Tibial nerve (tissue), 4 donors: ENCODE data around the gene LYRM9. TPM values are rescaled to one million over a fixed set of nuclear protein-coding genes. Genes with fewer than 3 reads are reported as not detected.
"Not testable (repeated sequence)": the region's sequence is repeated elsewhere in the genome, so short reads cannot be mapped to it uniquely, and the experiment has no call there.

ENCODE experiments used
- DNase-seq, 2 donors: peaks; one replicate each; pipeline ENCODE4 v3.0.0-alpha.2; 2019; ENCODE audit warnings: low spot score in 2 of 2
- H3K27ac ChIP-seq, 4 donors: fragments of 200-600 bp; sonication (generic) in 3 of 4; one replicate each; pipeline ENCODE4 v1.5.1; 2017 to 2019; ENCODE audit warnings: mild to moderate bottlenecking in 1 of 4
- H3K27me3 ChIP-seq, 2 donors: fragments of 200-600 bp; sonication (generic) in 1 of 2; one replicate each; pipeline versions ENCODE4 v1.5.1 to v1.6.0; 2017 to 2019
- H3K36me3 ChIP-seq, 3 donors: fragments of 200-600 bp; sonication (generic); one replicate each; pipeline ENCODE4 v1.5.1; 2018 to 2019
- H3K4me1 ChIP-seq, 4 donors: fragments of 200-600 bp; sonication (generic) in 3 of 4; one replicate each; pipeline ENCODE4 v1.5.1; 2017 to 2019
- H3K4me3 ChIP-seq, 4 donors: fragments of 200-600 bp; sonication (generic) in 3 of 4; one replicate each; pipeline ENCODE4 v1.5.1; 2017 to 2019; ENCODE audit warnings: mild to moderate bottlenecking in 1 of 4, moderate library complexity in 1 of 4
- H3K9me3 ChIP-seq, 4 donors: fragments of 200-600 bp; sonication (generic) in 3 of 4; one replicate each; pipeline ENCODE4 v1.5.1; 2017 to 2019
- EP300 ChIP-seq, 2 donors: sonication (generic); formaldehyde crosslinking; IDR thresholded peaks; one replicate each; pipeline ENCODE4 v1.6.1; 2017; ENCODE audit warnings: antibody characterized with exemption in 2 of 2, mild to moderate bottlenecking in 1 of 2
- POLR2A ChIP-seq, 2 donors: fragments of 450-650 bp; IDR thresholded peaks; one replicate each; pipeline ENCODE4 v1.6.1; 2017; ENCODE audit warnings: antibody characterized with exemption in 2 of 2, mild to moderate bottlenecking in 2 of 2, moderate library complexity in 2 of 2
- WGBS, 2 donors: methylation state at CpG; one replicate each; pipeline ENCODE4 v1.1.5; 2018; 5-methylcytosine and 5-hydroxymethylcytosine counted together
- total RNA-seq, 4 donors: library from RNA; depleted of rRNA; stranded (reverse); fragments of >200 nt; gene quantifications; one replicate each; pipeline ENCODE4 v1.1.0, GENCODE V29; 2016
- TF ChIP-seq, protein P1 (sequence below), 5 experiments: fragments of 200-600 bp in 3 of 5; fragments of 450-650 bp in 2 of 5; sonication (generic) in 3 of 5; IDR thresholded peaks; one replicate each; pipeline ENCODE4 v1.5.1; 2016 to 2019; ENCODE audit warnings: antibody characterized with exemption in 5 of 5, mild to moderate bottlenecking in 3 of 5, moderate library complexity in 2 of 5

The LYRM9 gene
- total RNA-seq, 4 donors from 2014 or later = 34.1 to 49.6 (median 37.7) TPM

DNA sequence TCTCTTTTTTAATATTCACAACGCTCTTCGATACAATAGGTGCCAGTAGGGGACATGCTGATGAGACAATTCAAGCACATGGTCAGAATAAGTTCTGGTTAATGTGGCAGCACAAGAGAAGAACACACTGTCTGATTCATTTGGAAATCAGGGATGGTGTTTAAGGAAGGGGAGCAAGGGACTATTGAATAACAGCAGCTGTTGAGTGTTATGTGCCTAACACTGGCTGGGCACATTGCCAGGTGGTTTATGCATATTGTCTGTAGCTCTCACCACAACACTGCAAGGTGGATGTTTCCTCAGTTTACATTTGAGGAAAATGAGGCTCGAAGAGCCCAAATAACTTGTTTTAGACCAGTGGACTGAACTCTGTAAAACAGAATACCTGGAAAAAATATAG, 44.2 kb downstream of the LYRM9 start:
- 81 to 89% methylated on average over 3 of the region's 3 CpGs for WGBS, 2 donors
- H3K4me1 ChIP-seq = no peaks in the 10 kb centered on the region
- DNase-seq = no peak

DNA sequence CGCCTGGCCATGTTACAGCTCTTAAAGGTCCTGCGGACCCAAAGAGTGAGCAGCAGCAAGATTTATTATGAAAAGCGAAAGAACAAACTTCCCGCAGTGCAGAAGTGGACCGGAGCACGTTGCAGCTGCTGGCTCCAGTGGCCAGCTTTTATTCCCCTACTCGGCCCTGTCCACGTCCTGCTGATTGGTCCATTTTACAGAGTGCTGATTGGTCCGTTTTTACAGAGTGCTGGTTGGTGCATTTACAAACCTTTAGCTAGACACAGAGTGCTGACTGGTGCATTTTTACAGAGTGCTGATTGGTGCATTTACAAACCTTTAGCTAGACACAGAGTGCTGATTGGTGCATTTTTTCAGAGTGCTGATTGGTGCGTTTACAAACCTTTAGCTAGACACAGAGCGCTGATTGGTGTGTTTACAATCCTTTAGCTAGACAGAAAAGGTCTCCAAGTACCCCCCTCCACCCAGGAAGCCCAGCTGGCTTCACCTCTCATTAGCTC, 46.3 kb downstream of the LYRM9 start:
- WGBS, 2 donors = 90 to 95% methylated on average over 11 of the region's 11 CpGs
- H3K4me1 ChIP-seq, H3K4me3 ChIP-seq, H3K27me3 ChIP-seq, DNase-seq, H3K9me3 ChIP-seq, H3K36me3 ChIP-seq, H3K27ac ChIP-seq: not testable (repeated sequence)

More for the DNA sequence above, 44.2 kb downstream of the LYRM9 start:
- Histone ChIP-seq H3K36me3 (peaks cover 0 to 6% (median 0%) of the 10 kb centered on the region in 3 donors), H3K27ac (no peak overlapping the region), H3K9me3 (no peaks in the 10 kb centered on the region), H3K4me3 (no peak overlapping the region), H3K27me3 (no peaks in the 10 kb centered on the region)
- no peak for TF ChIP-seq POLR2A (IDR thresholded peaks at IDR 0.05)
- TF ChIP-seq, protein P1, sequence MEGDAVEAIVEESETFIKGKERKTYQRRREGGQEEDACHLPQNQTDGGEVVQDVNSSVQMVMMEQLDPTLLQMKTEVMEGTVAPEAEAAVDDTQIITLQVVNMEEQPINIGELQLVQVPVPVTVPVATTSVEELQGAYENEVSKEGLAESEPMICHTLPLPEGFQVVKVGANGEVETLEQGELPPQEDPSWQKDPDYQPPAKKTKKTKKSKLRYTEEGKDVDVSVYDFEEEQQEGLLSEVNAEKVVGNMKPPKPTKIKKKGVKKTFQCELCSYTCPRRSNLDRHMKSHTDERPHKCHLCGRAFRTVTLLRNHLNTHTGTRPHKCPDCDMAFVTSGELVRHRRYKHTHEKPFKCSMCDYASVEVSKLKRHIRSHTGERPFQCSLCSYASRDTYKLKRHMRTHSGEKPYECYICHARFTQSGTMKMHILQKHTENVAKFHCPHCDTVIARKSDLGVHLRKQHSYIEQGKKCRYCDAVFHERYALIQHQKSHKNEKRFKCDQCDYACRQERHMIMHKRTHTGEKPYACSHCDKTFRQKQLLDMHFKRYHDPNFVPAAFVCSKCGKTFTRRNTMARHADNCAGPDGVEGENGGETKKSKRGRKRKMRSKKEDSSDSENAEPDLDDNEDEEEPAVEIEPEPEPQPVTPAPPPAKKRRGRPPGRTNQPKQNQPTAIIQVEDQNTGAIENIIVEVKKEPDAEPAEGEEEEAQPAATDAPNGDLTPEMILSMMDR (IDR thresholded peaks at IDR 0.05) = no peak

DNA sequence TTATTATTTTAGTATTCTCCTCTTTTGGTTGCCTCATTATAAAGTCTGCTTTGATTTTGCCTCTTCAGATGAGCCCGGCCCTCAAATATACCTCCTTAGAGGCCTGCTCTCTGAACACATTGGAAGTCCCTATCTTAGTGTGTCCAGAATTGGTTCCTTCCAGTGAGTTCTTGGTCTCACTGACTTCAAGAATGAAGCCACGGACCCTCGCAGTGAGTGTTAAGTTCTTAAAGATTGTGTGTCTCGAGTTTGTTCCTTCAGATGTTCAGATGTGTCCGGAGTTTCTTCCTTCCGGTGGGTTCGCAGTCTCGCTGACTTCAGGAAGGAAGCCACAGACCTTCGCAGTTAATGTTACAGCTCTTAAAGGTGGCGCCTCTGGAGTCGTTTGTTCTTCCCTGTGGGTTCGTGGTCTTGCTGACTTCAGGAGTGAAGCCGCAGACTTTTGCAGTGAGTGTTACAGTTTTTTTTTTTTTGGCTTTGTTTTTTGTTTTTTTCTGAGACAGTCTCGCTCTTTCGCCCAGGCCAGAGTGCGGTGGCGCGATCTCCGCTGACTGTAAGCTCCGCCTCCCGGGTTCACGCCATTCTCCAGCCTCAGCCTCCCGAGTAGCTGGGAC, 47.0 kb downstream of the LYRM9 start:
- 80 to 87% methylated on average over 23 of the region's 23 CpGs for WGBS, 2 donors

DNA sequence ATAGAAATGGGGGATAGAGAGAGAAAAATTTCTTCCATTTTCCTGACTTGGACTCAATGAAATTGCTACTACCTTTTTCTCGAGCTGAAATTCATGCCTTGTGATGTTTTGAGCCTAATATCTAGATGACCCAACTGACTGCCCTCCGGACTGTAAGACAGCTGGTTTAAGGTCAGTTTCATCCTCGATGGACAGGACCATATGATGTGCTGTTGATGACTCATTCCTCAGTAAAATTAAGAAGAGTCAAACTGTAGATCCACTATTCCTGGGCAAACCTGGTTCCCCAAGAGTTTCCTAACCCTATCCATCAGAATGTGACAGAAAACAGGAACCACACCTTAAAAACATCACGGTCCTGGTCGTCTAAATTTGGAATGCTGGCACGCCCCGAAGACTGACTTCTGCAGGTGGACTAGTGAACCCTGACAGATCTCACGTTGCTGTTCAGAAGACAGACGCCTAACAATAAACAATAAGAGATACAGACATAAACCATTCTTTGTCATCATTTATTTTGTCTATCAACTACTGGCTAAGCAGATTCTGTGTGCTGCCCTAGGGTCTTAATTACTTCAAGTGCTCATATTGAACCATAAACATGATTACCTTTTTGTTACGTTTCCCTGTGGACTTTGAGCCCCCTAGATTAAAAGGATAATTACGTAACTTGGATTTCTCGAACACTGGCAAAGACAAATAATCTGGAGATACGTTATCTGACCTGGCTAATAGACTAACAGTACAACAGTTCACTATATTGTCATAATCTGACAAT, 47.7 kb downstream of the LYRM9 start:
- no peaks in the 10 kb centered on the region for H3K4me1 ChIP-seq
- H3K9me3 ChIP-seq = no peaks in the 10 kb centered on the region
- H3K36me3 ChIP-seq = peaks cover 0 to 6% (median 0%) of the 10 kb centered on the region in 3 donors
- H3K4me3 ChIP-seq = no peak overlapping the region
- DNase-seq = no peak
- H3K27me3 ChIP-seq = no peaks in the 10 kb centered on the region
- 70 to 76% methylated on average over 13 of the region's 13 CpGs for WGBS, 2 donors
- H3K27ac ChIP-seq = no peak overlapping the region
- TF ChIP-seq, protein P1 (IDR thresholded peaks at IDR 0.05) = no peak
- no peak for TF ChIP-seq POLR2A (IDR thresholded peaks at IDR 0.05)
- TF ChIP-seq EP300 (IDR thresholded peaks at IDR 0.05) = no peak

More for the DNA sequence above, 47.0 kb downstream of the LYRM9 start:
- Histone ChIP-seq H3K9me3 (no peaks in the 10 kb centered on the region), H3K27ac (no peak overlapping the region), H3K4me1 (no peaks in the 10 kb centered on the region), H3K27me3 (no peaks in the 10 kb centered on the region), H3K36me3 (peaks cover 0 to 6% (median 0%) of the 10 kb centered on the region in 3 donors), H3K4me3 (no peak overlapping the region)
- TF ChIP-seq, protein P1 (IDR thresholded peaks at IDR 0.05) = no peak
- no peak for TF ChIP-seq EP300 (IDR thresholded peaks at IDR 0.05)
- TF ChIP-seq POLR2A (IDR thresholded peaks at IDR 0.05) = no peak
- no peak for DNase-seq

DNA sequence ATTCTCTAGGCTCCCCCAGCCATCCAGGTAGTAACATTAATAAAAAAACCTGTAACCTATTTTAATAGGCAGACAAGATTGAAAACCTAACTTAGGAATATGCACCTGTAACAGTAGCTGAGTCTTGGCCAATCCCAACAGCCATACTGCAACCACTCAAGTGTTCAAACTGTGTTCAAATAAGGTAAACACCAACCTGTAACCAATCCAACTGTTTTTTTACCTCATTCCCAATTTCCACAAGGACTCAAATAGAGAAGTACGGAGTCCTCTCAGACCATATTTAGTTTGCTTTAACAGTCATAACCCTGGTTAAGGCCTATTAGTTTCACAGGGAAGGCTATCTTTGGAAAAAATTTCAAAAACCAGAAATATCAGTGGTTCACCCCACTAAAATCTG, 52.5 kb downstream of the LYRM9 start:
- H3K36me3 ChIP-seq = no peaks in the 10 kb centered on the region
- H3K4me1 ChIP-seq = no peaks in the 10 kb centered on the region
- no peak for DNase-seq
- TF ChIP-seq, protein P1 (IDR thresholded peaks at IDR 0.05) = no peak
- TF ChIP-seq EP300 (IDR thresholded peaks at IDR 0.05) (no peak), POLR2A (IDR thresholded peaks at IDR 0.05) (no peak)
- no peak overlapping the region for H3K27ac ChIP-seq
- H3K27me3 ChIP-seq = no peaks in the 10 kb centered on the region
- H3K4me3 ChIP-seq = no peak overlapping the region
- H3K9me3 ChIP-seq = no peaks in the 10 kb centered on the region
- 90 to 91% methylated on average over 1 of the region's 1 CpG for whole genome bisulfite sequencing, 2 donors

DNA sequence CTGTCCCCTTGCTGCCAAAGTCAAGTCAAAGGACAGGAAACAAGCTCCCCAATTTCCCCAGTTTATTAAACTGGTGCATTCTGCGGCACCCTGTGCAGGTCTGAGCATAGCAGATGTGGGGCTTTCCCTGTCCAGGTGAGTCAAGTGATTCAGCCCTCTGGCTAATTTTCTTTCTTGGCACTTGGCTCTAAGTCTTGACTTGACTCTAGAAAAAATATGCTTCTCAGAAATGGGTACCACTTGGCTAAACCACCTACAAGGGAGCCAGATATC, 52.8 kb downstream of the LYRM9 start:
- H3K36me3 ChIP-seq, DNase-seq, H3K27ac ChIP-seq, H3K9me3 ChIP-seq, H3K27me3 ChIP-seq, H3K4me1 ChIP-seq, H3K4me3 ChIP-seq: not testable (repeated sequence)
- WGBS, 2 donors = no CpG with 5 or more reads among the region's 1 CpG

DNA sequence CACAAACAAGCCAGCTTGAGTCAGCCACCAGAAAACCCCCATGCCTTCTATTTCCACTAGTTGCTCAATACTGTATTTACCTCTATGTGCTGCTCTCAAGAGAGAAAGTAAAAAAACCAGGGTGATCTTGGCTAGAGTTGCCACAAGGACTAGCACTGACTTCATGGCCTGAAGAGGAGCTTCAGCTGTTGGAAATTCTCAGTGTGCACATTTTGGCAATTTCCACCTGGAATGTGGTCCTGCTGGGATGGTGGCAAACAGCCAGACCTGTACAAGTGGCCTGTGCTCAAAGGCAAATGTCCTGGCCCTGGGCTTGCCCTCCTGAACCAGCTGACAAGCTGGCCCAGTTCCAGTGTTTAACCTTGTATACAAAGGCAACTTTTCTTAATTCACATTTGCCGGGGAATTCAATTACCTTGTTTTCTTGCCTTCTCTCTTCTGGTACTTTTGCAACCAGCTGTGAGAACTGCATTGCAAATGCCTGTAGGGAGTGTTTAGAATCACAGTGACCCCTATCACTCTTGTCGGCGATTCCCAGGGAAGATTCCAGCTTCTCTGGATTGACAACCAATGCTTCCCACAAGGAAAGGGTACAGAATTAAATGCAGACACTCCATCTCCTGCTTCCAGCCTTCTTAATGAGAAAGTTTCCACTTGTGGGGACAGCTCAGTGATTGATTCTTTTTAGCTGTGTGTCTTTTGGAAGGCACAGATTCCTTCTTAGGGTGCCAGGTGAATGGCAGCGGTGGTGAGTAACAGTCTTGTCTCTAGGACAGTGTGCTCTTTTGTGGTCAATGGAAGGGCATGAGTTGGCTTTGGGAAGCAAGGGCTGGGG, 53.4 kb downstream of the LYRM9 start:
- H3K27me3 ChIP-seq, H3K9me3 ChIP-seq, H3K36me3 ChIP-seq, H3K4me1 ChIP-seq, H3K27ac ChIP-seq, DNase-seq, H3K4me3 ChIP-seq: not testable (repeated sequence)
- WGBS, 2 donors = 16 to 35% methylated on average over 1 of the region's 4 CpGs

DNA sequence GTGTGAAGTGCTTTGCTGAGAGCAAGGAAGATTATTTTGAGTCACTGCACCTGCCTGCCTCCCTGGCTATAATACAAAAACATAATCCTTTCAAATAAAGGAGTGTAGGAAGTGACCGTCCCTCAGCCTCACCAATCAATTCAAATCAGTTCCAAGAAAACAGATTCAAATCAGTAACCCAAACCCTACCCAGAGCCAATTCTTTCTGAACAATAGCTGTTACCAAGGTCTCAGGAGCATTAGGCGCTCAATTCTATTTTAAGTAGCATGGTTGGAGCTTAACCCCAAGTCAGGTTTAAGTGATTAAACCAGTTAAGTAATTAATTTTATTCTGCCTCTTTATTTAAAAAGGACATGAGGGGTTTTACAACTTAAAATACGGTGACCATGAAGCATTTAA, 54.6 kb downstream of the LYRM9 start:
- not testable (repeated sequence) for H3K36me3 ChIP-seq, H3K4me3 ChIP-seq, H3K4me1 ChIP-seq, DNase-seq, H3K27me3 ChIP-seq, H3K27ac ChIP-seq, H3K9me3 ChIP-seq
- WGBS, 2 donors = 86 to 96% methylated on average over 2 of the region's 3 CpGs
